Measurements from ENCODE around the gene PPP1R9A.

GRCh38 chr7:94909179-94909466, 1.7 kb downstream of the PPP1R9A start:
- no peak for TF ChIP-seq CTCF (IDR thresholded peaks at IDR 0.05; ENCODE audit: poor library complexity, severe bottlenecking)
- no peak for TF ChIP-seq RAD21 (conservative IDR thresholded peaks at IDR 0.05)
- no peak for TF ChIP-seq REST (IDR thresholded peaks at IDR 0.05; ENCODE audit: borderline replicate concordance)
- no peak for TF ChIP-seq SMC3 (conservative IDR thresholded peaks at IDR 0.05; ENCODE audit: poor library complexity)

All from neural cell (in vitro differentiated cells).